GM21723 (cell line): ENCODE measurements around the gene DUSP10.

Experiments
- ATAC-seq: cut with Tn5 transposase; IDR thresholded peaks from one replicate; pipeline ENCODE4 v1.9.1; 2021; ENCODE audit warnings: mild to moderate bottlenecking, moderate library complexity; ENCODE audit not compliant: unreplicated experiment

The DUSP10 gene

DNA sequence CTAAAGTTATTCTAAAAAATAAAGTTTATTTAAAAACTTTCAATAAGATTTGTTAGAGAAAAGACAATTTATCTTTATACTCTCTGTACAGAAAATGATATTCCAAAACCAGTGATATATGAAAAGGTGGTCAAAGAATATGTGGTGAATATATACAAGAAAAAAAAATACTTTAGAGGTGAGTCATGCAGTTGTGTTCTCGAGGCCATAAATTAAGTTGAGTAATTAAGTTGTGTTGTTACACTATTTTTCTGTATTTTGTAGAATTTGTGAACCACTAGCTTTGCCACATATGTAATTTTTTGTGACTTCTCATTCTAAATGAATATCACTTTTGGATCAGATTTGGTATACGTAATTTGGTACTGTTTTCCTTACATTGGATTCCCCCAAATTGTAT, 23.6 kb upstream of the DUSP10 start:
- no peak for ATAC-seq

DNA sequence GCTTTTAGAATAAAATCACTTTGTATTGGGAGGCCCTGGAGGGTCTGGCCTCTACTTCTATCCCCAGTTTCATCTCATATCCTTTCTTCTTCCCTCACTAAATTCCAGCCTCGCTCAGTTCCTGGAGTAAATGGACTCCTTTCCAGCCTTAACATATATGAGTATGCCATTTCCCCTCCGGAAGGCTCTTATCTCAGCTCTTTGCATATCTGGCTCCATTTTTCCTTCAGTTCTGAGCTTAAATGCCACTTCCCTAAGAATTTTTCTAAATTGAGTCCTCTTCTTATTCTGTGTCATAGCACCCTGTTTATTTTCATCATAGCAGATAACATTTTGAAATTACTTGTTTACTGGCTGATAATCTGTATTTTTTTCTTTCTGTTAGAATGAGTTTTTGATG, 20.2 kb upstream of the DUSP10 start:
- no peak for ATAC-seq

DNA sequence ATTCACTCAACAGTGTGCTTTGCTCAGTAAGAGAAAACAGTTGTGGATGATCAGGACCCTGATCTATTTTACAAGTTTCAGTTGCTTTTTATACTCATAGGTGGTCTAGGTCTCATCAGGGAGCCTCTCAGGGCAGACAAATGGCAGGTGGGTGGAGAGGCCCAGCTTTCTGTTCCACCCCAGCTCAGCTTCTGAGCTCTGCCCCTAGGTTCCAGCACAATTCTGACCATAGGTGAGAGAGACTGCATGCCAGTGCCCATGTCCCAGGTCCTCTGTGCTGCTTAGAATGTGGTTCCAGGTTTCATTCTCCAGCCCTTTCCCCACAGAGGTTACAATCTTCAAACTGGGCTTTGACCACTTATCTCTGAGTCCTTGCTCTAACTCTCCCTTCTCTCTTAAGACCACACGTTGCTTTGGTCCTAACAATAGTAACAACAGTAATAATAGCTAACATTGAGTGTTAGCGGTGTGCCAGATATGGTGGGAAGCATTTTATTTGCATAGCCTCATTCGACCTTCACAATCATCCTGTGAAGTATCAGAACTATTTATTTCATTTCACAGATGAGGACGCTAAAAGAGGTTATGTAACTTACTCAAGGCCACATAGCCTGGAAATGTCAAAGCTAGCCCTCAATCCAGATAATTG, 19.6 kb upstream of the DUSP10 start:
- peak; percentile 77 for ATAC-seq

DNA sequence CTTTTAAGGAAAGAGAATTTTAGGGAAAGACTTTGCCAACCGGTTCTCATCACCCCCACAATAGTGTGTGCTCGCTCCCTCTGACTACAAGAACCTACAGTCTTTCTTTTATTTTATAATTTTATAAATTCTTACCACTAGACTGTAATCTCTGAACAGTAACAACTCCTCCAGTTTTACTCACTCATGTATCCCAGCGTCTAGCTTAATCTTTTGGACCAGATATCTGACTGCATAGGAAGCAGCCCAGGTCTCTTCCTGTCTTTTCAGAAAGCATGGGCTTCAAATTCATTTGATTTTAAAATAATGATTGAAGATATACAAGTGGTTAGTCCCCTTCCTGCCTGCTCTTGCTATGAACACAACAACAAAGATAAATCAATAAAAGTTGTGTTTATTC, 19.0 kb upstream of the DUSP10 start:
- ATAC-seq: peak; percentile 6

DNA sequence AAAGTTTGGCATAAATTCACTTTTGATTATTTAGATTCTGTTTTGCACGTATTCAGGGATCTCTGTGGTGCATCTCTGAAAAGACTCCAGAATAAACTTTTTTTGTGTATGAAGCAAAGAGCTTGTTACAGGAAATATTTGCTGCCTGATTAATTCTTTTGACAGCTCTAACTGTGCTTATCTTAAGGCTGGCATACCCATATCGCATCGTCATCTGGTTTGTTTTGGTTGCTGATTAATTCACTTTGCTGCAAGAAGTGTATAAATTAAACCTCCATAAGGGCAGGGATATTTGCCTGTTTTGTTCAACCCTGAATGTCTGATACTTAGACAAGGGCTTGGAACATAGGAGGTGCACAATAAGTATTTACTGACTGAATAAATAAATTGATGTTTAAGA, 17.5 kb upstream of the DUSP10 start:
- no peak for ATAC-seq

DNA sequence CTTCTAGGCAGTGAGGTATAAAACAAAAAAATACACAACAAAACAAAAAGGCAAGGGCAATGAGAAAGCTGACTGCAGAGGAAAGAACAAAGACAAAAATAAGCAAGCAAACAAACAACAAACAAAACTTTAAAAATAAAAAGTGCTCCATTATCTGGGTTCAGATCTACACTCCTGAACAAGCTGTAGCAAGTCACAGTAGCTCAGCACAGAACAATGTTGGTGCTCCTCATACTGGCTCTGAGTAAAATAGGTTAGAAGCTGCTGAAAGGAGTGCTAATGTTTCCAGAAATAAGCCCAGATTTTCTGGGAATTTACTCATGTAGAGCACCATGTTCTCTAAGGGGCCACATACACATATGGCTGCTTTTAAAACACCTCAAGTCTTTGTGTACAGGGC, 16.6 kb upstream of the DUSP10 start:
- no peak for ATAC-seq

DNA sequence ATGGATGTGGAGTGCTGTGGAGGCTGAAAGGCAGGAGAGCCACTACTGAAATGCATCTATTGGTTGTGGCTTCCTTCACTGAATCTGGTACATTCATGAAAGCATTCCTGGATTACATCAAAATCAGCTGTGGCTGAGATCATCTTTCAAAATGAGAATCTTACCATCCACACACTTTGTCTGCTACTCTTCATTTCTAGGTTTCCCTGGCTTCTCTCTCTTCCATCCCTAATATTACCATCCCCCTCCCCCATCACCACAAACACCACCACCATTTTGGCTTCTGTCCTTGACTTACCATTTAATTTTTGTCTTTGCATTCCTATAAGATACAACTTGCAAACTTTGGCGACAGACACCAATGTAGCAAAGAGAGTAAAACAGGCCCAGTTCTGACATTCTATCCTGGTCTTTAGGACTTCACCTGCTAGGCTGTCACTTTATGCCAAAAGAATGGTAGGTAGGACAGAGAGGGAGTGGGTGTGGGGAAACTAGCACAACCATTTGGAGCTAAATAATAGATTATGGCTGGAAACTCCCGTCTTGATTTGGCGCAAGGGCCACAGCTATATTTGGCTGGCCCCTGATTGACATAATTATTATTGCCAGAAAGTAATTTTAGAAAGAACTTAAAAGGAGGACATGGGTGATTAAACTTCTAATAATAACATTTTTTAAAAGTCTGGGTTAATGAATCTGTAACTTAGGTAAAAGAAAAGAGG, 15.1 kb upstream of the DUSP10 start:
- no peak for ATAC-seq

DNA sequence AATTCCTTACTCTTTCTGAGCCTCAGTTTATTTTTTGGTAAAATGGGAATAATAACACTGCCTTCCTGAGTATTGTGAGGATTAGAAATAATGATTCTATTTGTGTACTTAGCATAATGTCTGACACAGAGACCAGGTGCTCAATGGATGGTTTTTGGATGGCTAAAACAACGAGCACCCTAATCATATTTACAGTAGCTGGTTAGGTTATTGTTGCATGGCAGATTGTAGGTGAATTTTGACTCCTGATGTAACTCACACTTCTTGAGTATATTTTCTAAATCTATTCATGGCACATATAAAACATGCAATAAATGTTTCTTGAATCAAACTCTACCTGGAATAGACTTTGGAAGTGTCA, 11.9 kb upstream of the DUSP10 start:
- ATAC-seq: peak; percentile 35

DNA sequence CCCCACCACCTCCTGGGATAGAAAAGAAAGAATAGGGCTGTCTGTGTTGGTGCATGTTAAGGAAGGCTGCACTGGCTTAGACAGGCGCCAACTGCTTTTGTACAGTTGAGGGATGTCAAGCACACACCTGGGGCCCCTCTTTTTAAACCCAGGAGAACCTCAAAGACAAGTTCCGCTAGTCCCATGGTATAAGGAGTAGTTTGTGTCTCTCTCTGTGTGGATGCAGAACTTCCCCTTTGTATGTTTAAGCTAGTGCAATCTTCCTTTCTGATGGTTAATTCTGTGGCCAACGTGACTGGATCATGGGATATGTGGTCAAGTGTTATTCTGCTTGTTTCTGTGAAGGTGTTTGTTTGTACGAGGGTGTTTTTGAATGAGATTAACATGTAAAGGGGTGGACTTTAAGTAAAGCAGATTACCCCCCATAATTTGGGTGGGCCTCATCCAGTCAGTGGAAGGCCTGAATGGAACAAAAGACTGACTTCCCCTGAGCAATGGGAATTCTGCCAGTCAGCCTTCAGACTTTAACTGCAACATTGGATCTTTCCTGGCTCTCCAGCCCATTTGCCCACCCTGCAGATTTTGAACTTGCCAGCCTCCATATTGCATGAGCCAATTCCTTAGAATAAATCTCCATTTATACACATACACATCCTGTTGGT, 9.5 kb upstream of the DUSP10 start:
- no peak for ATAC-seq

DNA sequence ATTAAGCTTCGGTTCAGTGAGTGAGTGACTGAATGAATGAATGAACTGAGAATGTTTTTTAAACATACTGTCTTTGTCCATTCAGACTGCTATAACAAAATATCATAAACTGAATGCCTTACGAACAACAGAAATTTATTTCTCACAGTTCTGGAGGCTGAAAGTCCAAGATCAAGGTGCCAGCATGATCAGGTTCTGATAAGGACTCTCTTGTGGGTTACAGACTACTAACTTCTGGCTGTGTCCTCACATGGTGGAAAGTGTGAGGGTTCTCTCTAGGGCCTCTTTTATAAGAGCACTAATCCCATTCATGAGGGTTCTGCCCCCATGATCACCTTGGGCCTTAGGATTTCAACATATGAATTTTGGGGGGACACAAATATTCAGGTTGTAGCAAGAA, 7.1 kb upstream of the DUSP10 start:
- no peak for ATAC-seq

DNA sequence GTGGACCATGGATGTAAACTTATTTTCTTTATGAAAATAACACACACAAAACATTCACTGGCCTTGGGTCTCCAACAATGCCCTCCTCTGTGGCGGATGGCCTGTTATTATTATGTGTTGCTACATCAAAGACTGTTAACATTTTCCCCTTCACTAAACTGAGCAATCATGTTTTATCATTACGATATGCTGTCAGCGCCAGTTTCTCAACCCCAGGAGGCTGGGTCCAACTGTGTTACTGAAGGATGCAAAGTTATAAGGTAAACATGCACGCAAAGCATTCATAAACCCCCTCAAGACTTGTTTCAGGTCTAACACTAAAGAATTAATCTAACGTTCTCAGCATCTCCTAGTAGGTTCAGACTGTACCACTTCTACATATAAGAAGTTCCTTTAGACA, 6.0 kb upstream of the DUSP10 start:
- ATAC-seq: no peak

DNA sequence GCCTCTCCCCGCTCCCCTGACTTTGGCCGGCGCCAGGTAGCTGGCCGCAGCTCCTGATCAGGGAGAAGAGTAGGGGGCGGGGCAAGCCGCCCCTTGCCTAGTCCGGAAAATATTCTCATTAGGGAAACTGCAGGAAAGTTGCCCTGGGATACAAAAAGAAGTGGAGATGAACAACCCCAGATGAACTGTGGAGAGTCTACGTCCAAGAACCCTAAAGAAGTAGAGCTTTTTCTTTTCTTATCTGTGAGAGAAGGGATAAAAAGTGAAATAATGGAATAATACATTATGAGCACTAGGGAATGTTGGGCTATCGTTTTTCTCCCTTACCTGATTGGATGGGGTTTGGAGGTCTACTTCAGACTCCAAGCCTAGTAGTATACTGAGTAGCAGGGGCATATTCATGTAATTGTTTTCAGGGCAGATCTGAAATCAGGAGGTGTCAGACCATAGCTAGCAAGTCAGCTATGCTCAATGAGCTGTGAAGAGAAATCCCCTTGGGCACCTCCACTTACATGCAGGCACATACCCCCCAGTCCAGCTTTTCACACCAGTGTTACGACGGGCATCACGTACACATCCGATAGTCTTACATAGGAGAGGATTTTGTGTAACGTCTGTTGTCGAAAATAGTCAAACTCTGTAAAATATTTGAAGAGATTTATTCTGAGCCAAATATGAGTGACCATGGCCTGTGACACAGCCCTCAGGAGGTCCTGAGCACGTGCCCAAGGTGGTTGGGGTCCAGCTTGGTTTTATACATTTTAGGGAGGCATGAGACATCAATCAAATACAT, 1.7 kb upstream of the DUSP10 start:
- no peak for ATAC-seq

DNA sequence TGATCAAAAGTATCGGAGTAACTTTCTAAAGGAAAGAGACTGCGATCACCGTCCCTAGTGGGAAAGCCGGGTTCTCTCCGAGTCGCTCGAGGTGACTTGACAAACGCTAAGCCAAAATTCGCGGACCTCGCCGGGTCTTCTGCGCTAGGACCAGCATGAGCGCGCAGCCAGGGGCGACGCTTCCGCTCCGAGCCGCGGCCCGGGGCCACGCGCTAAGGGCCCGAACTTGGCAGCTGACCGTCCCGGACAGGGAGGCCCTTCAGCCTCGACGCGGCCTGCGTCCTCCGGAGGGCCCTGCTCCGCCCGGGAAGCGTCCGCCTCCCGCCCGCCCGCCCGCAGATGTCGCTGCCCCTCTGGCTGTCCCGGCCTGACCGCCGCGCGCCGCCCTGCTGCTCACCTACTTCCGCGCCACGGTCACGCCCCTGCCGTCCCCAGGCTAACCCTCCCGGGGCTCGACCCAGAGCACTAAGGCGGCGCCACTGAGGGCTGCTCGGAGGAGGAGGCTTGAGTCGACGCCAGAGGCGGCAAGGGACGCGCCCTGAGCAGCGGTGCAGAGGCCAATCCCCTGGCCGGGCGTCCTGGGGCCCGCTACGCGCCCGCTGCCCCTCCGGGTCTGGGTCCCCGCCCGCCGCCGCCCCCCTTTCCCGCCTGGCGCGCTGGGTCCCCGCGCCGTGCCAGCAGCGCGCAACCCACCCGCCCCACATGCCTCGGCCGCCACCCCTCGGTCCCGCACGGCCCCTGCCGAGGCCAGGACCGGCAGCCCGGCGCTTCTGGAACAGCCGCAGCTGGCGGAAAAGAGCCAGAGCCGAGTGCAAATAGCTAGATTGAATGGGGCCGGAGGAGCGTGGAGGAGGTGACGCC, 896 bp upstream of the DUSP10 start:
- ATAC-seq: peak; percentile 54

DNA sequence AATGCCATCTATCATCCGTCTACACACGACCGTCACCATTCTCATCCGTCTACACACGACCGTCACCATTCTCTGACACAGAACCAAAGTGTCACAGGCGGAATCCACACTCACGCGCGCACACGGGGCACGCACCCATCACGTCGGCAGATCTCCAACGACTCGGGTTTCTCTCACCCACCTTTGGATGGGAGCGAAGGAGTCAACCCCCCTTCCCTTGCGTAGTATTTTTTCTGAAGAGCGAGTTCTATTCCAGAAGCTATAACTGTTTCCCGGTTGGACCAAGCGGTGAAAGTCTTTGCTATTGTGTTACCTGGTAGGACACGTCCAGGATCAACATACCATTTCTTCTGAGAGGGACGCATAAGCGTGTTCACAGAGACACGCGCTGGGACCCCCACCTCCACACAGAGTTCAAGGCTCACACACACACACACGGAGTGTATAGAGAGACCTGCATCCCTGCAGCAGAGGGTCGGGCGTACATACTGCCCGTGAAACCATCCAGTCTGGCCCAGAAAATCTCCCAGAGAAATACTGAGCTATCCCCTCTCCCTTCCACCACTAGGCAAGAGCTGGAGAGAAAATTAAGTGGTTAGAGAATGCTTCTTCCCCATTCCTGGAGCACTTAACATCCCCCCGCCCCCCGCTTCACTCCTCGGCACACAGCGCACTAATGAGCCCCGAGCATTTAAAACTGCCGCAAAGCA, 741 bp downstream of the DUSP10 start:
- ATAC-seq: no peak

DNA sequence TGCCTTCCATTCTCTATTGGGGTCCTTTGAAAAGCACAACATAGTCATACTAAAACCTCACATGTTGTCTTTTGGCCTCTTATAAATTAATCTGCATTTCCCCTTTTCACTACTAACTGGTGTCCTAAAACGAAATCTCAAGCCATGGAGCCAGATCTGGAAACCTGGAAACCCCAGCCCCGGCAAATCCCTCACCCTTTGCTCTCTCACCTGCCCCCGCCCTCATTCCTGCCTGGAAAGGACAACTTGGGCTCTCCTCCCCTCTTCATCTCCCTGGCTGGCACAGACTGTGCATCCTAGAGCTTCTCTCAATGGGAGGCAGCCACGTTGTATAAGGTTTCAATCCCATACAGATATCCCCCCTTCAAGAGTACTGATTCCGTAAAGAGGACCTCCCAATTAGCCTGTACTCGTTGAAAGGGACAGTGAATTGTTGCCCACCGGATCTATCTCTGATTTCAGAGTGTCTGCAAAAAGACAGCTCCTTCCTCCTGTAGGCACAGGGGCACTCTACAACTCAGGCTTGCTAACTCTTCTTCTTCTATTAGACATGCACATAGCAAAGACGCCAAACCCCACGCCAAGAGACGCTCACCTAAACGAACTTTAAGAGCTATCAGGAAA, 1.4 kb downstream of the DUSP10 start:
- no peak for ATAC-seq

DNA sequence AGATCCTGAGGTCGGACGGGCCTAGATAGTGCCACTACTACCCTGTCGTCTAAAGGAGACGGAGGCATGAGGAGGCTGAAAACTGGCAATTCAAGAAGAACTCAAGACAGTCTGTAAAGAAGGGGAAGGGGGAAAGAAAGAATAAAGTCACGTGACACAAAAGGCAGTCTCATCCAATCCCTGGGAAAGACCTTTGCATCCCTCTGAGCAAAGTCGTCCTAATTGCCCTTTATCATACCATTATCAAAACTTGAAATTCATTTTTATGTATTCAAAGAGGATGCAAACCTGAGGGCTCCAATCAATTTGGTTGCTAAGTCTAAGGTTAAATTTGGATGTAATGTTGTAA, 2.2 kb downstream of the DUSP10 start:
- ATAC-seq: no peak

DNA sequence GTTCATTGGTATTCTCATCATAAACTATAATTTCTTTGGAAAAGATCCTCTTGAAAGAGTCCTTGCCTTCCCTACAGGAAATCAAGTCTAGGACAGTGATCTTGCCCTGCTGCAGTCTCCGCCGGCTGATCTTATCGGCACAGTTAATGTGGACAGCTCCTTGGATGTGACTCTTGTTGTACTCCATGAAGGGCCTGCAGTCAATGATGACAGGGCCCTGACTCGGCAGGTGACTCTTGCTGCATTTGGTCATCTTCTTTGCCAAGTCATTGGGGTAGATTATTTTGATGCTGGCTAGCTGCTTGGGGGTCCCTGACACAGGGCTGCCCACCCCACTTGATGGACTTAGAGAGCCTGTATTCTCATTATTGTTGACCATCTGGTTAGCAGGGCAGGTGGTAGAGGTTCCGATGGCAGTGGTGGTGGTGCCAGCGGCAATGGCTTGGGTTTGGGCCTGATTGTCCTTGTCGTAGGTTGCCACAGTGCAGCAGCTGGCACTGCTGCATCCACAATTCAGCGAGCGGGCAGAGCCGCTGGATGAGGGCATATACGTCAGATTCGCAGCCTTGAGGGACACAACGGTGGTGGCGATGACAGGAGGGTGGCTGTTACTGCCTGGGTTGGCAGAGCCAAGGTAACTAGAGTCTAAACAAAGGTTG, 2.7 kb downstream of the DUSP10 start:
- ATAC-seq: no peak

DNA sequence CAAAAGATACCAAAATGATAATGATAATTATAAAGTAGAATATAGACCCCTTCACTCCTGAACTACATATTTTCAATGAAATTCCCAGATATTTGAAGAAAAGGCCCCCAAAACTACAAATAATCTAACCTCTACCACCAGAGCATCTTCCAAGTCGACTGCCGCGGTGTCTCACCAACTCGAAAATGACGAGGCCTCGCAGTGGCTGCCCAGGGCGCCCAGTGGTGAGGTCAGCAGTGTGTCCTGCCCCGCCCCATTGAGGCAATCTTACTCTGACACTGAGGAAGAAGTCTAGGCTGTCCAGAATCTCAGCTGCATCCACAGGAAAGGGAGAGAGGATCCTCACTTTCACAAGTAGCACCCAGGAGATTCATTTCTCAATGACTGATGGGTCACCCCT, 5.2 kb downstream of the DUSP10 start:
- ATAC-seq: no peak

DNA sequence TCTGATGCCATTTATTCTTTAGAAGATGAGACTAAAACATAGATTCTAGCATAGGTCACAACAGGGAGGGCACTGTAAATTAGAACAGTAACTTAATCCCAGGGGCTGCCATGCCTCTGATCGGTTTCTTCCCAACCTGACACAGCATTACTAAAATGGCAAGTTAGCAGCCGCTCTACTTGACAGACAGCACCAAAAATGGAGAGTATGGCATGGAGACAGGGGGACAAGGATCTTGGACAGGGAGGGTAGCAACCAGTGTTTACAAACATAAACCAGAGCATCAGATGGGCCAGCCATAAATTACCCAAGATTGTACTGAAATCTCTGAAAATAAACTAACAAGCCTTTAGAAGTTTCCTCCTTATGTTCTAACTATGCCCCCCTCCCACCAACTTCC, 5.9 kb downstream of the DUSP10 start:
- ATAC-seq: no peak
